C4-2B (cell line): ENCODE measurements around the gene SGSM2.

Source experiments
- CTCF ChIP-seq: fragments of 450-650 bp; conservative IDR thresholded peaks from 2 replicates; pipeline ENCODE4 v1.5.1; 2017; ENCODE audit warnings: mild to moderate bottlenecking
- ZFX ChIP-seq: fragments of 450-650 bp; IDR thresholded peaks from 2 replicates; pipeline ENCODE4 v1.6.1; 2017

DNA sequence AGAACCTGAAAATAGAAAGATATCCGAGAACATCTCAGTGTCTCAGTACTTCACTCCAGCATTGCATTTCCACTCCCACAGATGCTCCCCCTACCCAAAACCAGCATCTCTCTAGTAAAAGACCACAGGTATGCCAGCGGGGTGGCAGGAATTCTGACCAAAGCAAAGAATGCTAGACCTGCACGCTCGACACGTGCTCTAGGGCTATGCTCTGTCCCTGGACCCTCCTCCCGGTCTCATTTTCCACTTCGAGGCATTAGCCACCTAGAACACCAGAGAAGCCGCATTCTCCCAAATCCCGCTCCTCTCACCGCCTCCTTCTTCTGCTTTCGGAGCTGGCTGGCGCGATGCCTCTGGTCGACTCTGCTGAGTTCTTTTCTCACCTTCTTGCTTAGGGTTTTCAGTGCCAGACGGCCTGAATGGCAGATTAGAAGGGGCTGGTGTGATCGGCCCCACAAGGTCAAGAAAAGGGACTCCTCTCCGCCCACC lies 1.5 kb upstream of the SGSM2 start:
- no peak for TF ChIP-seq CTCF
- TF ChIP-seq ZFX: no peak
